Measurements from ENCODE around the gene NR4A1. TPM values are rescaled to one million over a fixed set of nuclear protein-coding genes. Genes with fewer than 3 reads are reported as not detected.

NR4A1 gene
- total and polyA plus RNA-seq, 9 of the 15 experiments (the other 6 are each of a cell fraction or from before 2014, with no cell fraction given) = 0.07 to 4.7 (median 1.9) TPM; not detected in 1

GRCh38 chr12:52032804-52033445 is 18.3 kb upstream of the NR4A1 start (continued):
- TF ChIP-seq, protein P1, sequence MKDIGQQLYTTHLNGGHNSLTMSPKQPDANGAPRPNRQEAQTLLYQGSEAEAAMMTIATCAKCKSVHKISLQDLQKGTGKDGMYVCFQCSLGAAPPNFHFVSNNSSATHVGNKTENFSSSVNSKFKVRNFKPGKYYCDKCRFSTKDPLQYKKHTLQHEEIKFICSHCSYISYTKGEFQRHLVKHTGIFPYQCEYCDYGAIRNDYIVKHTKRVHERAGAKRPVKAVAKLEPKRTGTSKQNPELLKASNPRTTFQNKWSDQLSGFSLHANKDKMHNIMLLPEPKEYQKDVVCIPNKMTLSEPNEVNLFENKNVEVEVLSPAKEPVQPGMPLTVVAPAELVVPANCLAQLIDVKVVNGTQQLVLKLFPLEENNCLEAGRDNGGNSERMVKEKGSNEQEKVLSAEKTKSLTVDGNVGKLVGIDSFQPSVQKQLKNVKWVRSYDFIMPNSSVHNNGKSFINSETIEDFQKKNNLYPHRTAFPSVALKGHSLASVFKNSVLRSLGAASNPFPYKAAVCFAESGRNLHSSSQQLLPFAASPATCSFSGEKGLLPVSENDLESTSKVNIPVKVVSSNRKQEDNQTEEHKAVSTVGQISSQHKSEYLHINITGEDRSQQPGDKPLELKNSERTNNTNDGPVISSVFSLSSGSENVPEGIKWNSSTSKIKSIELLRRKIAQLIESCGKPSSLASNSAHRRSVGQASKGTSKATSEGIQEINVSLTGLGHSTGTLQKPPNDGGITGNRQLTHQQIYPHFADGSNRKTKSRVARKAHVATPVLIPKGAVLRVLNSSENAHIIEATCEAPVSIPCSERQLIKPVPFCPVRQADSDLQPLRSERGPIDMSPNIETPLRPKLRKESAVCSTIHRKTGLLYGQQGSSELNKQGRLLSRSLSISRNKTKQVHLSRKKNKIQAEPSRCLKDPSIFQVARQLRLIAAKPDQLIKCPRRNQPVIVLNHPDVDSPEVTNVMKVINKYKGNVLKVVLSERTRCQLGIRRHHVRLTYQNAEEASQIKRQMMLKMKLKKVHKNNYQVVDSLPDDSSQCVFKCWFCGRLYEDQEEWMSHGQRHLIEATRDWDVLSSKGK (CRISPR knock-in tag; IDR thresholded peaks at IDR 0.05) = no peak
- no peak for TF ChIP-seq POLR2H (tag; IDR thresholded peaks at IDR 0.05; ENCODE audit: low read depth)
- TF ChIP-seq, protein P2, sequence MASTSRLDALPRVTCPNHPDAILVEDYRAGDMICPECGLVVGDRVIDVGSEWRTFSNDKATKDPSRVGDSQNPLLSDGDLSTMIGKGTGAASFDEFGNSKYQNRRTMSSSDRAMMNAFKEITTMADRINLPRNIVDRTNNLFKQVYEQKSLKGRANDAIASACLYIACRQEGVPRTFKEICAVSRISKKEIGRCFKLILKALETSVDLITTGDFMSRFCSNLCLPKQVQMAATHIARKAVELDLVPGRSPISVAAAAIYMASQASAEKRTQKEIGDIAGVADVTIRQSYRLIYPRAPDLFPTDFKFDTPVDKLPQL (IDR thresholded peaks at IDR 0.05; ENCODE audit: extremely low read depth, insufficient read length) = no peak
- TF ChIP-seq MAZ (CRISPR knock-in tag; conservative IDR thresholded peaks at IDR 0.05 in 1 of 2, IDR thresholded peaks at IDR 0.05 in 1 of 2) = peak; percentile 82 to 83; a peak in 3 of 4 replicates
- TF ChIP-seq NFRKB (IDR thresholded peaks at IDR 0.05; ENCODE audit: low read depth) = no peak
- no peak for TF ChIP-seq SAP30 (IDR thresholded peaks at IDR 0.05; ENCODE audit: borderline replicate concordance, insufficient read depth, low read depth, low read length, poor library complexity, severe bottlenecking)
- TF ChIP-seq TCF7 (IDR thresholded peaks at IDR 0.05; ENCODE audit: borderline replicate concordance) = no peak
- TF ChIP-seq TSHZ1 (CRISPR knock-in tag; IDR thresholded peaks at IDR 0.05) = no peak
- TF ChIP-seq BRD9 (IDR thresholded peaks at IDR 0.05; ENCODE audit: low read depth, partially characterized antibody) = no peak
- TF ChIP-seq PHF8 (IDR thresholded peaks at IDR 0.05; ENCODE audit: borderline replicate concordance, low read length) = peak; percentile 66
- TF ChIP-seq NCOA4 (IDR thresholded peaks at IDR 0.05; ENCODE audit: partially characterized antibody) = no peak
- no peak for TF ChIP-seq ZBTB17 (CRISPR knock-in tag; IDR thresholded peaks at IDR 0.05)
- TF ChIP-seq XRCC3 (IDR thresholded peaks at IDR 0.05) = no peak

Measured in K562 (cell line).